ENCODE data around the gene FBXO7.

DNA sequence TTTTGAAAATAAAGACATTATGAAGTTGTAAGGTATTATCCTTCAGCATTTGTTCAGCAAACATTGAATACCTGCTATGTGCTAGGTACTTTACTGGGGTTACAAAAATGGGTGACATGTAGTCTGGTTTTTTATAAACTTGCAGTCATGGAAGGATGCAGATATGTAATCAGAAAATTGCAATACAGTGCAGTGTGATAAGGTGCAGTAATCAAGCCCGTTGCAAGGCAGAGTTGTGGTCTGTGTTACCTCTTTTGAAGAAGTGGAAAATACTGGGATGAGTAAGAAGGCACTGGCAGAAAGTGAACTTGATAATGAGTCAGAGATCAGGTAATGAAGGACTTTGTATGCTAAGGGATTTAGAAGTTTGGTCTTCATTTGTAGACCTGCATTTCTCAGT, 8.1 kb downstream of the FBXO7 start:
- no peak for TF ChIP-seq POLR2A (IDR thresholded peaks at IDR 0.05)
- TF ChIP-seq, protein P1, sequence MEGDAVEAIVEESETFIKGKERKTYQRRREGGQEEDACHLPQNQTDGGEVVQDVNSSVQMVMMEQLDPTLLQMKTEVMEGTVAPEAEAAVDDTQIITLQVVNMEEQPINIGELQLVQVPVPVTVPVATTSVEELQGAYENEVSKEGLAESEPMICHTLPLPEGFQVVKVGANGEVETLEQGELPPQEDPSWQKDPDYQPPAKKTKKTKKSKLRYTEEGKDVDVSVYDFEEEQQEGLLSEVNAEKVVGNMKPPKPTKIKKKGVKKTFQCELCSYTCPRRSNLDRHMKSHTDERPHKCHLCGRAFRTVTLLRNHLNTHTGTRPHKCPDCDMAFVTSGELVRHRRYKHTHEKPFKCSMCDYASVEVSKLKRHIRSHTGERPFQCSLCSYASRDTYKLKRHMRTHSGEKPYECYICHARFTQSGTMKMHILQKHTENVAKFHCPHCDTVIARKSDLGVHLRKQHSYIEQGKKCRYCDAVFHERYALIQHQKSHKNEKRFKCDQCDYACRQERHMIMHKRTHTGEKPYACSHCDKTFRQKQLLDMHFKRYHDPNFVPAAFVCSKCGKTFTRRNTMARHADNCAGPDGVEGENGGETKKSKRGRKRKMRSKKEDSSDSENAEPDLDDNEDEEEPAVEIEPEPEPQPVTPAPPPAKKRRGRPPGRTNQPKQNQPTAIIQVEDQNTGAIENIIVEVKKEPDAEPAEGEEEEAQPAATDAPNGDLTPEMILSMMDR (IDR thresholded peaks at IDR 0.05), result no peak

All from gastroesophageal sphincter (tissue), 3 donors.